ENCODE data around the gene CEP104.
A peak's percentile ranks its signal among the peaks of the same experiment; 100 is the strongest.

The CEP104 gene

GRCh38 chr1:3775490-3776230 lies 81.4 kb downstream of the CEP104 start:
- DNase-seq, result peak in 2 of 4 experiments; percentile 12 to 31

DNA sequence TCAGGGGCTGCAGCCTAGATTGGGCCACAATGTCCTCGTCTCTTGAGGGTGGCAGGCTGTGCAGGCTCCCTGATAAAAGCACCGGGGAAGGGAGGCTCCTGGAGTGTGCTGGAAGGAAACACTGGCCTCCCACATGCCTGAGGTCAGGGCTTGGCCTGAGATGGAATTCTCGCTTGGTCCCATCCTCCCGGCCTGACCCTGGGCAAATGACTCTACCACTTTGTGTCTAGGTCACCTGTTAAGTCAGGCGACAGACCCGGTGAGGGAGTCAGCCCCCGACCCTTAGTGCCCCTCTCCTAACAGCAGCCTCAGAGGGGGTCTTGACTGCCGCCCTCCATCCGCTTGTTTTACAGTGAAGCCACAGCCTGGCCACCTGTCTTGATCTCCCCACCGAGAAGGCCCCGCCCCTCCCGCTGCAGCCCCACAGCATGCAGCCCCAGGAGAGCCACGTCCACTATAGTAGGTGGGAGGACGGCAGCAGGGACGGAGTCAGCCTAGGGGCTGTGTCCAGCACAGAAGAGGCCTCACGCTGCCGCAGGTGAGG lies 82.0 kb downstream of the CEP104 start:
- DNase-seq, result no peak

DNA sequence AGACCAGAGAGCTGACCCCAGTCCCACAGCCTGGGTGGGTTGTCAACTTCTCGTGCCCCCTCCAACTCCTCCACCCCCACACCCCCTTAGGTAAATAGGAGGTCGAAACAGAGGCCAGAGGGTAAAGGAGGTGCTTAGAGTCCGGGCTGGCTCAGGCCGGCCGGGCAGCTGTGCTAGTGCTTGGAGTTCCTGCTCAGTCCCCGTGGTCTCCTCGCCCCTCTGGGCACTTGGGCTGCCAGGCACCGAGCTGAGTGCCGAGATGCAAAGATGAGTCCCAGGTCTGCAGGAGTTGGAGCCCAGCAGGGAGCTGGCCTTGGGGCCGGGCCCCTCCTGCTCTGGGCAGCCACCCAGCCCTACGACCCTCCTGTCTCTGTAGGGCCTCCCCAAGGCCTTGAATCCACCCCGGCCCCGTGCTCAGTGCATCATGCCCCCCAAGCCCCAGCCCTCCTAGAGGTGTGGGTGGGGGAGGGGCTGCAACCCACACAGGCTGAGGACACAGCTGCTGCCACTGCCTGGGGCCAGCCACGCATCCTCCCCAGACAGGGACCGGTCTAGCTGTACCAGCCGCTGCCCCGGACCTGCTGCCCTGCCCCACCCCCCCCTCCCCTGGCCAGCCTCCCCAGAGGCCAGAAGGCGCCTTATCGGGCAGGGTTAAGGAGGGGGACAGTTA lies 82.6 kb downstream of the CEP104 start:
- no peak for DNase-seq

- no peak for DNase-seq
Observed at GRCh38 chr1:3773572-3774275, 83.3 kb downstream of the CEP104 start.

DNA sequence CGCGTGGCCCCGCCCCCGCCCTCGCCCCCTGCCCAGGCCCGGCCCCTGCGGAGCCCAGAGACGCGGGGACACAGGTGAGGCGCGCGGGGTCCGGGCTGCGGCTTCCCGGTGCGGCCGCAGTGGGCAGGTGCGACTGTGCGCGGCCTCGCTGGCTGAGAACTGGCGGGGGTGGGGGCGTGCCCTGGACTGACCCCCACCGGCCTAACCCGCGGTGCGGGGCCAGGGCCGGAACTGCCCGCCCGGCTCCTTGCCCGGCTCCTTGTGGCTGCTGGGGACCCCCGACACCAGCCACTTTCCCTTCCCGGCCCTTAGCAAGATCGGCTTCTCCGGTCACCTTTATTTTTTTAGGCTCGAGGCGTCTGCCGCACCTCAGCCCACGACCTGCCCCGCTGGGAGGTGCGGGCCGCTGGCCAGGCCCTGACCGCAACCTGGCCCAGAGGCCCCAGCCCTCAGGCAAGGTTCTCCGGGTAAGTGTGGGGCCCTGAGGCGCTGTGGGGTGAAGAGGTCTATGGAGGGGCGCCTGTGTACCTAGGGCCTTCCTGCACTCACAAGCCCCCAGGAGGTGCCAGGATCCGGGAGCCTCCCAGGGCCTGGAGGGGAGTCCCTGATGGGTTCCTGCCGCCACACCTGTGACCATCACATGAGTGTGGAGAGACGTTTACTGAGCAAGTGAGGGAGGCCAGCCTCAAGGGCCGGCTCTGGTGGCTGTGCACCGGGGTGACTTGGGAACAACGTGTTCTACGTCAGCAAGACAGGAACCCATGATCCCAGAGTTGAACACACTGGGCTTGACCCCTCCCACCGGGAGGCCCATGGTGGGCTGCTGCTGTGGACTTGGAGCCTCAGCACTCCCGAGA lies 84.1 kb downstream of the CEP104 start, which contains the start of gene SMIM1:
Gene SMIM1 (plus strand): TSS at position 35 of the 857 bp plus-strand sequence. CDS start 2,625 bp downstream, outside the sequence.
- no peak for DNase-seq

DNA sequence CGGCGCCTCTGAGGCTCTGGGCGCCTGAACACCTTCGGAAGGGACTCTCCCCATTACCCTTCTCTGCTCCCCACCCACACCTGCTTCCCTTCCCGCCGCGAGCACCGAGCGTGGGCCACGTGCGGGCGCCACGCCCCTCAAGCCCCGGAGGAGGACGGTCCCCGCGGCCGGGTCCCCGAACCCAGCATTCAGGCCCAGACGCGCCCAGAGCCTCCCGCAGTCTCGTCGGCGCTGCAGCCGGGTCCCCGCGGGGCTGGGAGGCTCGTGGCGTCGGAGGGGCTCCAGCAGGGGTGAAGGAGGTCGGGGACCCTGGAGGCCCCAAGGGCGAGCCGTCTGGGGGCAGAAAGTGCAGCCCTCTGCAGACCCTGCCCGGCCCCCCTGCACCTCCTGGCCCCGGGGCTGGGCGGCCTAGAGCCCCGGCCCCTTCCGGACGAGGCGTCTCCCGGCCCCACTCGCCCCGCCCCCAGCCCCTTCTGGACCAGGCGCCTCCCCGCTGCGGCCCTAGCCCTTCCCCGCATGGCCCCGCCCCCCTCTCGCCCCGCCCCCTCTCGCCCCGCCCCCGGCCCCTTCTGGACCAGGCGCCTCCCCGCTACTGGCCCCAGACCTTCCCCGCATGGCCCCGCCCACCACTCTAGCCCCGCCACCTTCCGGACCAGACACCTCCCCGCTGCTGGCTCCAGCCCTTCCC lies 84.8 kb downstream of the CEP104 start:
- peak; percentile 54 to 86 (median 80) for DNase-seq

- no peak for DNase-seq
Observed at GRCh38 chr1:3771108-3772026, 85.6 kb downstream of the CEP104 start.

GRCh38 chr1:3770047-3770765 lies 86.8 kb downstream of the CEP104 start:
- no peak for DNase-seq

DNA sequence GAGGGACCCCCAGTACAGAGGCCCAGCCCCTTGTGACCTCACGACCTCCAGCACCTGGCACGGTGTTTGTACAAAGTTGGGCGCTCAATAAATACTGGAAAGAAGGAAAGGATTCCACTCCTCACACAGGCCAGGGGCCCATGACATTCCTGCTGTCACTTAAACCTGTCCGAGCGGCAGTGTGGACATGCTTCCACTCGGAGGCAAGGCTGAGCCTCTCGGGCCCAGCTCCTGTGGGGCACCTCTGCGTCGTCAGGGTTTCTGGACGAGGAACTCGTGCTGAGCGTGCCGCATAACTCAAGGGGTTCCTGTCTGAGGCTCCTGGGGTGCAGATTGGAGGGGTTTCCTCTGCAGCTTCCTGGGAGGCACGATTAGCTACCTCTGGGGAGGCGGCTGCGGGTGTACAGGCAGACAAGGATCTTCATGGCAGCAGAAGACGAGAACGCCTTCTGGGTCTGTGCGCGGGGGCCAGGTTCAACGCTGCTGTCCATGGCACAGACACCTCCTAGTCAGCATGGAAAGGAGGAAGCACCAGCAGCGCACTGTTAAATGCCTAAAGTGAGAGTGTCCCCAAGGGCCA lies 88.1 kb downstream of the CEP104 start:
- no peak for DNase-seq

GRCh38 chr1:3767328-3767925 lies 89.6 kb downstream of the CEP104 start:
- DNase-seq, result no peak

DNA sequence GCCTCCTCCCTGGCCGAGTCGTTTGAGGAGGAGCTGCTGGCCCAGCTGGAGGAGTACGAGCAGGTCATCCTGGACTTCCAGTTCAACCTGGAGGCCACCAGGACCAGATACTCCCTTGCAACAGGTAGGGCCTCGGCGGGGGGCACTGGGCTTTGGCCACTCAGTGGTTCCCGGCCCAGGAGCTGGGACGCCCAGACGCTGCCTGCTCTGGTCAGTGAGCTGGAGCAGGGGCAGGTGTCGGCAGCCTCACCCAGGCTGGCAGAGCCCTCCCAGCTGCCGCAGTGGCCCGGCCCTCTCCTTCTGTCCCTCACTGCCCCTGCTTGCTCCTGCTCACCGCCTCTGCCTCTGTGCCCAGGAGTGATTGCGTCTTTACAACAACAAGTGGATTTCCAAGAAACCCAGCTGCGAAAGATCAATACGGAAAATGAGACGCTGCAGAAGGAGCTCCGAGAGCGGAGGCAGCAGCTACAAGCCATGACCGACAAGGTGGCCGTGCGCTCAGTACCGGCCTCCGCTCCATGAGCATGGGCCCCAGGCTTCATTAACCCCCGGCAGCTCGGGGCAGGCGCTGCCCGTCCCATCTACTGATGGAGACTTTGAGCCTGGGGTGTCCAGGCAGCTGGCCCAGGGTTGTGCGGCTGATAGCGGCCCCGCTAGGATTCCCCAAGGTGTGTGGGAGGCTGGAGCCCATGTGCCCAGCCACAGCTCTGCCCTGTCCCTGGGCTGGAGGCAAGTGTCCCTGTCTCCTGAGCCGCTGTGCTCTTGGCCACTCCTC lies 93.5 kb downstream of the CEP104 start:
- no peak for DNase-seq

DNA sequence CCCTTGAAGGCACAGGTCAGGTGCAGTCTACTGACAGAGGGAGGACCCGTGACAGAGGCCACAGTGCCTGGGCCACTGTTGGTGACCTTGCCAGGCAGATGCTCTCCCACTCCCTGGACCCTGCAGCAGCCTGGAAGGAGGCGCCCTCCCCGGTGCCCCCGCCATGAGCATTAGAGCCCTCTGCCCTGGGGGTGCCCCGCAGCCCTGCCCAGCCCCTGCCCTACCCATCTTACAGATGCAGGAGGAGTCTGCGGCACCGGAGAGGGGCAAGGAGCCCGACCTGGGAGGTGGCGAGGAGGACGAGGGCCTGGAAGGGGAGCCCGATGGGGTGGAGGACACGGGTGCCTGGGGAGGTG lies 94.2 kb downstream of the CEP104 start:
- no peak for DNase-seq

- DNase-seq, result no peak
Observed at GRCh38 chr1:3762151-3762872, 94.7 kb downstream of the CEP104 start.
